Esophagus squamous epithelium (tissue), 4 donors: ENCODE data around the gene LGR6.
A peak's percentile ranks its signal among the peaks of the same experiment; 100 is the strongest.

Experiments
- POLR2A ChIP-seq, 4 donors: fragments of 450-650 bp; IDR thresholded peaks; one replicate each; pipeline ENCODE4 v1.6.1; 2017; ENCODE audit warnings: antibody characterized with exemption in 4 of 4, mild to moderate bottlenecking in 4 of 4, moderate library complexity in 3 of 4
- TF ChIP-seq, protein P1 (sequence below), 6 experiments: fragments of 450-650 bp in 4 of 6; fragments of 200-600 bp in 2 of 6; sonication (generic) in 2 of 6; IDR thresholded peaks; one replicate each; pipeline ENCODE4 v1.5.1; 2016 to 2019; ENCODE audit warnings: antibody characterized with exemption in 6 of 6, mild to moderate bottlenecking in 4 of 6, moderate library complexity in 4 of 6

DNA sequence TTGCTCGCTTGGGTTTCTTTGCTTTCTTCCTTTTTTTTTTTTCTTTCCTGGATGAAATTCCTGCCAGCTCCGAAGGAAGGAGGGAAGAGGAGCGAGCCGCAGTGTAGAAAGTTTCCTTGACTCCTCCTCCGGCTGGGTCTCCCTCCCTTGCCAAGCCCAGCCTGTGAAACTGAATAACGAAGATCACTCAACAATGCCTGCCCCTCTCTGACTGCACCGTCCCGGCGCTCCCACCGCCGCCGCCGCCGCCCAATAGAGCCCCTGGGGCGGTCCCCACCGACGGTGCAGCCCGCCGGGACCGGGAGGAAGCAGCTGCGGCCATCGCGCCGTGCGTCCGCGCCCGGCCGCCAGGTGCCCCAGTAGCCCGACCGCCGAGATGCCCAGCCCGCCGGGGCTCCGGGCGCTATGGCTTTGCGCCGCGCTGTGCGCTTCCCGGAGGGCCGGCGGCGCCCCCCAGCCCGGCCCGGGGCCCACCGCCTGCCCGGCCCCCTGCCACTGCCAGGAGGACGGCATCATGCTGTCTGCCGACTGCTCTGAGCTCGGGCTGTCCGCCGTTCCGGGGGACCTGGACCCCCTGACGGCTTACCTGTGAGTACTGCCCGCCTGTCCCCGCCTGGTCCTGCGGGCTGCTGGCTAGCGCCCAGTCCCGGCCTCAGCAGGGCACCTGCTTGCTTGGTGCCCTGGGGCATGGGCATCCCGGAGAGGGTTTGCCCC is at the start of gene LGR6:
- TF ChIP-seq, protein P1, sequence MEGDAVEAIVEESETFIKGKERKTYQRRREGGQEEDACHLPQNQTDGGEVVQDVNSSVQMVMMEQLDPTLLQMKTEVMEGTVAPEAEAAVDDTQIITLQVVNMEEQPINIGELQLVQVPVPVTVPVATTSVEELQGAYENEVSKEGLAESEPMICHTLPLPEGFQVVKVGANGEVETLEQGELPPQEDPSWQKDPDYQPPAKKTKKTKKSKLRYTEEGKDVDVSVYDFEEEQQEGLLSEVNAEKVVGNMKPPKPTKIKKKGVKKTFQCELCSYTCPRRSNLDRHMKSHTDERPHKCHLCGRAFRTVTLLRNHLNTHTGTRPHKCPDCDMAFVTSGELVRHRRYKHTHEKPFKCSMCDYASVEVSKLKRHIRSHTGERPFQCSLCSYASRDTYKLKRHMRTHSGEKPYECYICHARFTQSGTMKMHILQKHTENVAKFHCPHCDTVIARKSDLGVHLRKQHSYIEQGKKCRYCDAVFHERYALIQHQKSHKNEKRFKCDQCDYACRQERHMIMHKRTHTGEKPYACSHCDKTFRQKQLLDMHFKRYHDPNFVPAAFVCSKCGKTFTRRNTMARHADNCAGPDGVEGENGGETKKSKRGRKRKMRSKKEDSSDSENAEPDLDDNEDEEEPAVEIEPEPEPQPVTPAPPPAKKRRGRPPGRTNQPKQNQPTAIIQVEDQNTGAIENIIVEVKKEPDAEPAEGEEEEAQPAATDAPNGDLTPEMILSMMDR (IDR thresholded peaks at IDR 0.05): peak in 2 of 6 experiments; percentile 15 to 18
- TF ChIP-seq POLR2A (IDR thresholded peaks at IDR 0.05): no peak
